Spleen (tissue), 11 donors: ENCODE results near the gene VAMP8. TPM values are rescaled to one million over a fixed set of nuclear protein-coding genes. Genes with fewer than 3 reads are reported as not detected.
"Not testable (repeated sequence)": the region's sequence is repeated elsewhere in the genome, so short reads cannot be mapped to it uniquely, and the experiment has no call there.

Source experiments
- DNase-seq: peaks from one replicate; pipeline ENCODE4 v3.0.0-alpha.2; 2020
- H3K27ac ChIP-seq, 8 donors: fragments of 200-600 bp; sonication (generic) in 7 of 8; 1 replicate in 4 of 8; 2 replicates in 4 of 8; pipeline versions ENCODE4 v1.5.0 to v1.8.0; 2016 to 2021; ENCODE audit warnings: inconsistent platforms in 4 of 8, mild to moderate bottlenecking in 4 of 8, moderate library complexity in 1 of 8
- H3K27me3 ChIP-seq, 7 donors: fragments of 200-600 bp; sonication (generic) in 6 of 7; replicated peaks in 1 of 7; 1 replicate in 4 of 7; 2 replicates in 3 of 7; pipeline versions ENCODE4 v1.5.0 to v1.8.0; 2016 to 2021; ENCODE audit warnings: inconsistent platforms in 3 of 7, mild to moderate bottlenecking in 1 of 7
- H3K36me3 ChIP-seq, 6 donors: fragments of 200-600 bp; sonication (generic) in 5 of 6; 1 replicate in 4 of 6; 2 replicates in 2 of 6; pipeline versions ENCODE4 v1.5.0 to v1.8.0; 2016 to 2021; ENCODE audit warnings: inconsistent platforms in 2 of 6
- H3K4me1 ChIP-seq, 6 donors: fragments of 200-600 bp; sonication (generic) in 5 of 6; 1 replicate in 3 of 6; 2 replicates in 3 of 6; pipeline versions ENCODE4 v1.5.0 to v1.8.0; 2016 to 2021; ENCODE audit warnings: inconsistent platforms in 3 of 6
- H3K4me3 ChIP-seq, 8 donors: fragments of 200-600 bp; sonication (generic) in 7 of 8; 1 replicate in 4 of 8; 2 replicates in 4 of 8; pipeline versions ENCODE4 v1.5.0 to v1.8.0; 2016 to 2021; ENCODE audit warnings: inconsistent platforms in 4 of 8, mild to moderate bottlenecking in 4 of 8, moderate library complexity in 2 of 8
- H3K9me3 ChIP-seq, 8 donors: fragments of 200-600 bp; sonication (generic) in 7 of 8; 1 replicate in 4 of 8; 2 replicates in 4 of 8; pipeline versions ENCODE4 v1.5.0 to v1.8.0; 2016 to 2021; ENCODE audit warnings: inconsistent platforms in 4 of 8
- POLR2A ChIP-seq, 3 donors: fragments of 450-650 bp; IDR thresholded peaks; one replicate each; pipeline ENCODE4 v1.5.1; 2017; ENCODE audit warnings: antibody characterized with exemption in 3 of 3, mild to moderate bottlenecking in 1 of 3
- POLR2AphosphoS5 ChIP-seq, 3 donors: sonication (generic); formaldehyde crosslinking; IDR thresholded peaks; one replicate each; pipeline ENCODE4 v1.5.1; 2017; ENCODE audit warnings: antibody characterized with exemption in 3 of 3
- WGBS, 5 donors: extraction: QIAGEN DNeasy Blood & Tissue Kit in 3 of 5; methylation state at CpG; one replicate each; pipeline versions ENCODE4 v1.1.5 to v1.1.7; 2013 to 2018; 5-methylcytosine and 5-hydroxymethylcytosine counted together
- intact Hi-C: fragments of 100-400 bp; cut with DNase I; formaldehyde crosslinking; loops from one replicate; pipeline ENCODE4 v1.15.0; 2023; ENCODE audit warnings: low total_unique reads
- polyA plus RNA-seq, 3 donors: library from polyadenylated mRNA; stranded (reverse); fragments of 200-250 nt; gene quantifications; one replicate each; pipeline ENCODE4 v1.2.1, GENCODE V29; 2013
- total RNA-seq, 7 donors: library from RNA; depleted of rRNA in 3 of 7; stranded (reverse); fragments of >200 nt in 3 of 7; fragmentation: NEBNext Ultra II Directional in 4 of 7; extraction: Animal tissue kit (Norgen Biotek cat#: 25700) in 4 of 7; gene quantifications; one replicate each; pipeline versions ENCODE4 v1.1.0 to v1.2.1, GENCODE V29; 2016 to 2021
- TF ChIP-seq, protein P1 (sequence below), 11 experiments: fragments of 200-600 bp in 7 of 11; fragments of 450-650 bp in 4 of 11; sonication (generic) in 4 of 11; IDR thresholded peaks in 8 of 11; conservative IDR thresholded peaks in 3 of 11; 1 replicate in 7 of 11; 2 replicates in 4 of 11; pipeline versions ENCODE4 v1.4.0 to v1.8.0; 2016 to 2021; ENCODE audit warnings: antibody characterized with exemption in 11 of 11, inconsistent platforms in 4 of 11, mild to moderate bottlenecking in 1 of 11
- donor health status: healthy with polysubstance abuse.
- donor health status: DM: no; HTN: no; CAD: no; lungs with moderate emphysema.
- donor health status: DM: no; HTN: no; CAD: no.
- donor health status: Bipolar disorder and iron deficiency.
- donor health status: healthy.
- donor health status: DM: no; HTN: no; CAD: no.
- donor health status: DM: yes; HTN: yes; CAD: no.

Gene VAMP8
- total and polyA plus RNA-seq, 10 donors: 119 to 401 (median 152) TPM

DNA sequence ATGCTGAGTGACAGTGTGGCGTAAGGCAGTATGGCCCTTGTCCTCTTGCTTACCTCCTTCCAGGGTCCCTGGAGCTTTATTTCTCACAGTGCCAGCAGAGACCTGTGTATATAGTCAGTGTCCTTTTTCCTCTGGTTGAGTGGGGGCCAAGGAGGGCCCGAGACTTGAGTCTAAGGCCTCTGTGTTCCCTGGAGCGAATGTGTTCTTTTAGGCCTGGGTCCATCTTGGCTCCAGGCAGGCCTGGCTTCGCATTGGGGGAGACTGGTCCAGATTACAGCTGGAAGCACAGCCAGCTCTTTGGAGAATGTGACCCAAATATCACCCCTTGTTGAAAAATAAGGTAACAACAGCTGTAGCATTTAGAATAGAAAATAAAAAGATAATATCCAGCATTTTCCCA, 11.8 kb downstream of the VAMP8 start:
- Histone ChIP-seq H3K27ac (peak overlapping the region in 3 of 8 donors; percentile 91 to 93 (median 92)), H3K4me3 (no peak overlapping the region), H3K9me3 (no peaks in the 10 kb centered on the region), H3K4me1 (peaks cover 44 to 99% (median 75%) of the 10 kb centered on the region in 6 donors), H3K36me3 (peaks cover 0 to 12% (median 0%) of the 10 kb centered on the region in 6 donors), H3K27me3 (no peaks in the 10 kb centered on the region)
- intact Hi-C loops: no loop called here
- no peak for DNase-seq
- TF ChIP-seq POLR2A (IDR thresholded peaks at IDR 0.05) (no peak), POLR2AphosphoS5 (IDR thresholded peaks at IDR 0.05) (no peak)
- TF ChIP-seq, protein P1, sequence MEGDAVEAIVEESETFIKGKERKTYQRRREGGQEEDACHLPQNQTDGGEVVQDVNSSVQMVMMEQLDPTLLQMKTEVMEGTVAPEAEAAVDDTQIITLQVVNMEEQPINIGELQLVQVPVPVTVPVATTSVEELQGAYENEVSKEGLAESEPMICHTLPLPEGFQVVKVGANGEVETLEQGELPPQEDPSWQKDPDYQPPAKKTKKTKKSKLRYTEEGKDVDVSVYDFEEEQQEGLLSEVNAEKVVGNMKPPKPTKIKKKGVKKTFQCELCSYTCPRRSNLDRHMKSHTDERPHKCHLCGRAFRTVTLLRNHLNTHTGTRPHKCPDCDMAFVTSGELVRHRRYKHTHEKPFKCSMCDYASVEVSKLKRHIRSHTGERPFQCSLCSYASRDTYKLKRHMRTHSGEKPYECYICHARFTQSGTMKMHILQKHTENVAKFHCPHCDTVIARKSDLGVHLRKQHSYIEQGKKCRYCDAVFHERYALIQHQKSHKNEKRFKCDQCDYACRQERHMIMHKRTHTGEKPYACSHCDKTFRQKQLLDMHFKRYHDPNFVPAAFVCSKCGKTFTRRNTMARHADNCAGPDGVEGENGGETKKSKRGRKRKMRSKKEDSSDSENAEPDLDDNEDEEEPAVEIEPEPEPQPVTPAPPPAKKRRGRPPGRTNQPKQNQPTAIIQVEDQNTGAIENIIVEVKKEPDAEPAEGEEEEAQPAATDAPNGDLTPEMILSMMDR (IDR thresholded peaks at IDR 0.05 in 8 of 11, conservative IDR thresholded peaks at IDR 0.05 in 3 of 11): no peak
- WGBS, 5 donors: 84 to 98% (median 95%) methylated on average over 4 of the region's 4 CpGs

DNA sequence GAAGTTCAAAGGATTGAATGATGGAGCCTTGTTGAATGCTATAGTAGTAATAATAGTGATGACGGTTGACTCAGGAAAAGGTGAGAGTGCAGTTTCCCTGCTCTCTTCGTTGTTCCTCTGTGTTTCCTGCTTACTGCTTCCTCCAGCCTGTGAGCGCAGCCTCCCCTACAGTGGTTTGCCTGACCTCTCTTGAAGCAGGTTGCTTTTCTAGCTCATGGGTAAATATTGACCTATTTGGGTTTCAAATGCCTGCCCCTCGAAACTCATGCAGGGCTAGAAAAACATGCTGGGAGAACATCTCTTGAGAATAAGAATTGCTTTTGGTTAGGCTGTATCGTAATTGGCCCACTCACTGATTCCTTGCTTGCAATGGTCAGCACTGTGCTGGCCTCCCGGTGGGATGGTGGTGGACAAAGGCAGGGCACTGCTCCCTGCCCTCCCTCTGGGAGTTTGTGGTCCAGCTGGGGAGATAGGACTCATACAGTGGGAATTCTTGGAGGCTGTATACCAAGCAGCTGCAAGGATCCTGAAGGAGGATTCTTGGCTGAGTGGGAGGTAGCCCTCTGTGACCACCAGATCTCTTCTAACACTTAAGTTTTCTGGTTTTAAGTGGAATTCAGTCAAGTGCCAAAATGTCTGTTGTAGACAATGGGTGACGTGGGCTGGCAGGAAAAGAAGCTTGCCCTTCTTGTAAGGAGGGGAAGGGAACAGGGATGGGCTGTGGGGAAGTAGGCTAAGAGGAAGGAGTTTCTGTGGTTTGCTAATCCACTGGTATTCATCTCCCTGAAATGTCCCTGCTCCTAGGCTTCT, 12.8 kb downstream of the VAMP8 start:
- WGBS, 5 donors: 38 to 59% (median 46%) methylated on average over 7 of the region's 7 CpGs
- peak overlapping the region in 6 of 8 donors; percentile 10 to 93 (median 74) for H3K27ac ChIP-seq
- intact Hi-C loops: no loop called here
- DNase-seq: no peak
- peaks cover 43 to 99% (median 76%) of the 10 kb centered on the region in 6 donors for H3K4me1 ChIP-seq
- H3K36me3 ChIP-seq: peaks cover 0 to 12% (median 0%) of the 10 kb centered on the region in 6 donors
- no peaks in the 10 kb centered on the region for H3K9me3 ChIP-seq
- H3K4me3 ChIP-seq: no peak overlapping the region
- no peaks in the 10 kb centered on the region for H3K27me3 ChIP-seq
- TF ChIP-seq POLR2AphosphoS5 (IDR thresholded peaks at IDR 0.05): peak in 1 of 3 donors; percentile 46
- TF ChIP-seq, protein P1 (IDR thresholded peaks at IDR 0.05 in 8 of 11, conservative IDR thresholded peaks at IDR 0.05 in 3 of 11): no peak

DNA sequence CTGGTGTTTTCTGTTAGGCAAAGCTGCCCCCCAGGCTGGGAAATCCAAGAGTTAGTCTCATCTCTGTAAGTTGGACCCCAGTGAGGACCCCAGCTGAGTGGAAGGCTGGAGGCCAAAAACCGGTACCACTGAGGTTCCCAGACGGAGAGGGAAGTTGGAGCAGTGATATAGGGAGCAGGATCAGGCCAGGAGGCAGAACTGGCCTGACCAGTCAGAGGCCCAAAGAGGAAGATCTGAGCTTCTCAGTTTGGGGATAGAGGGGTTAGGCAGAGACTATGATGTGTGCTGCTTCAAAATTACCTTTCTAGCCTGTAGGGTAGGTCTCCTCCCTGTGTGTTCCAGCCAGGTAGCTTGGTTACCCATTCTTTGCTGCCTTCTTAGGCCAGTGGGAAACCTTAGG, 13.6 kb downstream of the VAMP8 start:
- Histone ChIP-seq H3K9me3 (no peaks in the 10 kb centered on the region), H3K27ac (peak overlapping the region in 5 of 8 donors; percentile 53 to 93 (median 91)), H3K4me1 (peaks cover 35 to 95% (median 69%) of the 10 kb centered on the region in 6 donors), H3K27me3 (no peaks in the 10 kb centered on the region), H3K36me3 (peaks cover 0 to 12% (median 0%) of the 10 kb centered on the region in 6 donors), H3K4me3 (no peak overlapping the region)
- DNase-seq: no peak
- 59 to 98% (median 76%) methylated on average over 2 of the region's 2 CpGs for WGBS, 5 donors
- TF ChIP-seq, protein P1 (IDR thresholded peaks at IDR 0.05 in 8 of 11, conservative IDR thresholded peaks at IDR 0.05 in 3 of 11): no peak
- TF ChIP-seq POLR2AphosphoS5 (IDR thresholded peaks at IDR 0.05) (no peak), POLR2A (IDR thresholded peaks at IDR 0.05) (no peak)
- intact Hi-C loops: no loop called here

DNA sequence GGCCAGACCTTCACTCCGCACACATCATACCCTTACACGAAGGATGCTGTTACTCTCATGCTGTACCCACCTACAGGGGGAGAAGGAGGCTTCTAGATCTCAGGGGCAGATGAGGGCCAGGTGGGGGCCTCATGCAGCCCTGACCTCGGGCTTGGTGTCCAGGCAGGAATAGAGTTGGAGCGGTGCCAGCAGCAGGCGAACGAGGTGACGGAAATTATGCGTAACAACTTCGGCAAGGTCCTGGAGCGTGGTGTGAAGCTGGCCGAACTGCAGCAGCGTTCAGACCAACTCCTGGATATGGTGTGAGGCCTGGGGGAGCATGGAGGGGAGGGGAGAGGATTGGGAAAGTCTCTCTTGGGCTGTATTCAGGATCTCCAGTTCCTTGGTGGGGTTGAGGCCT, 14.2 kb downstream of the VAMP8 start:
- Histone ChIP-seq H3K36me3 (peaks cover 0 to 13% (median 0%) of the 10 kb centered on the region in 6 donors), H3K4me3 (no peak overlapping the region), H3K27ac (peak overlapping the region in 4 of 8 donors; percentile 57 to 93 (median 92)), H3K27me3 (no peaks in the 10 kb centered on the region), H3K9me3 (no peaks in the 10 kb centered on the region), H3K4me1 (peaks cover 36 to 95% (median 69%) of the 10 kb centered on the region in 6 donors)
- TF ChIP-seq, protein P1 (IDR thresholded peaks at IDR 0.05 in 8 of 11, conservative IDR thresholded peaks at IDR 0.05 in 3 of 11): no peak
- TF ChIP-seq POLR2AphosphoS5 (IDR thresholded peaks at IDR 0.05) (peak in 2 of 3 donors; percentile 29 to 32), POLR2A (IDR thresholded peaks at IDR 0.05) (no peak)
- no peak for DNase-seq
- intact Hi-C loops: no loop called here
- WGBS, 5 donors: 80 to 90% (median 87%) methylated on average over 11 to 12 of the region's 12 CpGs

DNA sequence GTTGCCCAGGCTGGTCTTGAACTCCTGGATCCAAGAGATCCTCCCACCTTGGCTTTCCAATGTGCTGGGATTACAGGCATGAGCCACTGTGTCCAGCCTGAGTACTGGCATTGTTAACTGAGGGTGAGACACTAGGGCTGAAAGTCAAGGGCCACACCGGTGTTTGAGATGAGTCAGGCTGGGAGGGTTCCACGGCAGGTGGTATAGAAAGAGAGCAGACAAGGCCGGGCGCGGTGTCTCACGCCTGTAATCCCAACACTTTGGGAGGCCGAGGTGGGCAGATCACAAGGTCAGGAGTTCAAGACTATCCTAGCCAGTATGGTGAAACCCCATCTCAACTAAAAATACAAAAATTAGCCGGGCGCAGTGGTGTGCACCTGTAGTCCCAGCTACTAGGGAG, 14.9 kb downstream of the VAMP8 start:
- Histone ChIP-seq H3K36me3 (peaks cover 0 to 21% (median 6%) of the 10 kb centered on the region in 6 donors), H3K27ac (peak overlapping the region in 1 of 8 donors; percentile 92), H3K4me1 (peaks cover 42 to 95% (median 69%) of the 10 kb centered on the region in 6 donors)
- H3K4me3 ChIP-seq, DNase-seq, H3K9me3 ChIP-seq, H3K27me3 ChIP-seq, intact Hi-C loops: not testable (repeated sequence)
- 92 to 97% (median 93%) methylated on average over 9 of the region's 9 CpGs for WGBS, 5 donors
